Measurements from ENCODE around the gene CACNB3.

GRCh38 chr12:48803675-48804074 lies 14.6 kb upstream of the CACNB3 start:
- TF ChIP-seq ZNF12 (CRISPR knock-in tag; IDR thresholded peaks at IDR 0.05): no peak
- TF ChIP-seq CHD2 (IDR thresholded peaks at IDR 0.05; ENCODE audit: low read depth, low read length): no peak
- no peak for TF ChIP-seq TEAD2 (tag; IDR thresholded peaks at IDR 0.05)
- no peak for TF ChIP-seq KAT7 (CRISPR knock-in tag; IDR thresholded peaks at IDR 0.05; ENCODE audit: borderline replicate concordance)
- no peak for TF ChIP-seq TGIF2 (CRISPR knock-in tag; IDR thresholded peaks at IDR 0.05)
- no peak for TF ChIP-seq CTCF (IDR thresholded peaks at IDR 0.05 in 2 of 3, conservative IDR thresholded peaks at IDR 0.05 in 1 of 3; ENCODE audit: insufficient read depth in 2 of 3, low read depth in 1 of 3, low read length in 3 of 3)
- no peak for TF ChIP-seq ZNF239 (CRISPR knock-in tag; IDR thresholded peaks at IDR 0.05)
- TF ChIP-seq ZNF707 (CRISPR knock-in tag; conservative IDR thresholded peaks at IDR 0.05): no peak
